ENCODE measurements around the gene FGR. TPM values are rescaled to one million over a fixed set of nuclear protein-coding genes. Genes with fewer than 3 reads are reported as not detected.

The FGR gene
- total RNA-seq, 1 donor from 2014 or later = 28.6 TPM

DNA sequence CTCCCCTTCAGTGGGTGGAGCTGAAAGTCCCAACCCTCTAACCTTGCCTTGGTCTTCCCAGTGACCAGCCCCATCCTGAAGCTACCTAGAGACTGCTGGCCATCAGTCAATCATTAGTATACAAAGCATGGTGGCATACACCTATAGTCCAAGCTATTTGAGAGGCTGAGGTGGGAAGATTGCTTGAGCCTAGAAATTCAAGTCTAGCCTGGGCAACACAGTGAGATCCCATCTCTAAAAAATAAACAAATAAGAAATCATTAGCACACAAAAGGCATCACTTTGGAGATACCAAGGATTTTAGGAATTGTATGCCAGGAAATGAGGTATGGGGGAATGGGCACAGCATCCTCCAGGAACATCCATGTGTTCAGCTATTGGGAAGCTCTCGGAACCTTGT is 41.4 kb upstream of the FGR start:
- Mint-ChIP-seq H3K27me3 (no peaks in the 10 kb centered on the region), H3K4me3 (no peak overlapping the region), H3K27ac (no peak overlapping the region), H3K9me3 (peaks cover 4% of the 10 kb centered on the region), H3K4me1 (peaks cover 12% of the 10 kb centered on the region), H3K36me3 (ENCODE audit: low read depth) (peaks cover 3% of the 10 kb centered on the region)
- intact Hi-C loops (cut with micrococcal nuclease) = no loop called here
- ChIA-PET CTCF (no interaction called here), POLR2A (no interaction called here)
- no peak for TF ChIP-seq CTCF (IDR thresholded peaks at IDR 0.05)
- no peak for ATAC-seq (ENCODE audit: low read depth)
- no peak for DNase-seq

DNA sequence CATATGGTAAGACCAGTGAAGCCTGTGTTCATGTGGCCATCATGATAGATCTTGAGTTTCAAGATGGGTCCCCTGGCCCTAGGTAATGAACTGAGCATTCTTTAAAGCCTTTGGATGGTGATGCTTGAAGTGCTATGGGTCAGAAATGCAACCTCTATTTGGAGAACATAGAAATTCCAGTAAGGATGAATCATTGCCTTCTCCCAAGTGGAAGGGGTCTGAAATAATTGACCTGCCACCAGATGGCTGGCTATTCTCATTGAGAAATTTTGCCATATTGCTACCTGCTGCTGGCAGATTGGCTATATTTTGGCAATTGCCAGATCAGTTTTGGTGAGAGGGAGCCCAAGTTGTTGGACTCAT is 37.7 kb upstream of the FGR start:
- intact Hi-C loops (cut with micrococcal nuclease) = loop anchor here (1.0 to 2.0 kb wide), 3 partner anchors 53 to 158 kb away; partner anchors contain the start of genes FAM76A, PPP1R8 and STX12

GRCh38 chr1:27671964-27672749 is 37.2 kb upstream of the FGR start, which contains the start of gene IFI6:
Gene IFI6 (minus strand): TSS chr1:27672192. CDS start chr1:27669314, 2,878 bp downstream.
- TF ChIP-seq CTCF (IDR thresholded peaks at IDR 0.05) = no peak
- H3K9me3 Mint-ChIP-seq = no peaks in the 10 kb centered on the region
- H3K4me1 Mint-ChIP-seq = peaks cover 31% of the 10 kb centered on the region
- DNase-seq (peak; percentile 63), ATAC-seq (ENCODE audit: low read depth) (peak; percentile 90)
- ChIA-PET CTCF (interaction anchor here (0.7 to 1.8 kb wide), 11 partner anchors 29 to 376 kb away, joined by 3 to 7 read pairs (median 3); partner anchors contain the start of gene FAM76A), POLR2A (interaction anchor here (0.5 to 4.2 kb wide), 13 partner anchors 9 to 785 kb away, joined by 3 to 26 read pairs (median 3); partner anchors contain the start of genes FAM76A, PPP1R8 and STX12)
- H3K36me3 Mint-ChIP-seq (ENCODE audit: low read depth) = peaks cover 2% of the 10 kb centered on the region
- H3K27ac Mint-ChIP-seq = peak within 1 kb of the TSS; percentile 98
- intact Hi-C loops (cut with micrococcal nuclease) = loop anchor here (1.0 to 2.0 kb wide), 3 partner anchors 53 to 158 kb away; partner anchors contain the start of genes FAM76A, PPP1R8 and STX12
- no peaks in the 10 kb centered on the region for H3K27me3 Mint-ChIP-seq
- peak within 1 kb of the TSS; percentile 97 for H3K4me3 Mint-ChIP-seq

More for the DNA sequence above, 37.7 kb upstream of the FGR start:
- H3K9me3 Mint-ChIP-seq = no peaks in the 10 kb centered on the region
- peak overlapping the region; percentile 98 for H3K27ac Mint-ChIP-seq
- ChIA-PET POLR2A (interaction anchor here (0.6 to 4.2 kb wide), 9 partner anchors 10 to 100 kb away, joined by 3 to 26 read pairs (median 3); partner anchors contain the start of genes FAM76A and STX12), CTCF (interaction anchor here (0.8 to 1.8 kb wide), 7 partner anchors 53 to 377 kb away, joined by 3 to 6 read pairs (median 3); partner anchors contain the start of gene FAM76A)
- peaks cover 31% of the 10 kb centered on the region for H3K4me1 Mint-ChIP-seq
- H3K27me3 Mint-ChIP-seq = no peaks in the 10 kb centered on the region
- H3K36me3 Mint-ChIP-seq (ENCODE audit: low read depth) = peaks cover 2% of the 10 kb centered on the region
- ATAC-seq (ENCODE audit: low read depth) (no peak), DNase-seq (no peak)
- peak overlapping the region; percentile 97 for H3K4me3 Mint-ChIP-seq
- no peak for TF ChIP-seq CTCF (IDR thresholded peaks at IDR 0.05)

GRCh38 chr1:27669876-27670275 is 34.9 kb upstream of the FGR start:
- Mint-ChIP-seq H3K4me3 (no peak overlapping the region), H3K9me3 (no peaks in the 10 kb centered on the region), H3K36me3 (ENCODE audit: low read depth) (peaks cover 7% of the 10 kb centered on the region), H3K27ac (peak overlapping the region; percentile 56), H3K4me1 (peaks cover 31% of the 10 kb centered on the region), H3K27me3 (no peaks in the 10 kb centered on the region)
- POLR2A ChIA-PET = interaction anchor here (0.6 to 4.2 kb wide), 10 partner anchors 9 to 172 kb away, joined by 3 to 26 read pairs (median 4); partner anchors contain the start of genes AHDC1, FAM76A and PPP1R8
- DNase-seq (no peak), ATAC-seq (ENCODE audit: low read depth) (no peak)
- TF ChIP-seq CTCF (IDR thresholded peaks at IDR 0.05) = no peak
- intact Hi-C loops (cut with micrococcal nuclease) = loop anchor here (1.0 kb wide), 2 partner anchors 49 to 309 kb away; no protein-coding TSS in a partner anchor
- CTCF ChIA-PET = interaction anchor here (0.6 to 2.7 kb wide), 30 partner anchors 12 to 624 kb away, joined by 3 to 17 read pairs (median 3); partner anchors contain the start of genes AHDC1, EYA3 and FAM76A

All from activated B cell treated with CpG ODN at 0.5 μM for 24 hours (primary cell).